HG03457 (cell line): Measurements from ENCODE around the gene AATF.

Experiments used
- ATAC-seq: cut with Tn5 transposase; IDR thresholded peaks from one replicate; pipeline ENCODE4 v1.9.1; 2021; ENCODE audit warnings: moderate number of reproducible peaks; ENCODE audit not compliant: unreplicated experiment

AATF gene

DNA sequence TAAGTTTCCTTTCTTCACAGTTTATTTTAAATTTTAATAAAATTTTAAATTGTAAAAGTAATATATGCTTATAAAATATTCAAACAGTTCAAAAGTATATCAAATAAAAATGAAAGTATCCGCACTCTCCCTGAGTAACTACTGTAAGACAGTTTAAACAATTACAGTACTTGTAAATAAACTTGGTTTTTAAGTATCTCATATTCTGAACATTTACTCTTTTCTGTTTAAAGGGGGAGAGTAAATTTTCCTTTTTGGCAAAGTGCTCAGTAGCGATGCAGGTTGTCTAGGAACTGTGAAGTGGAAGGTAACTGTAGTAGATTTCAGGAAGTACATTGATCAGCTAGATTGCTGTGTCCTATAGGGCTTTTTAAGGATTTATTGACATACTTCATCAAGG, 28.8 kb downstream of the AATF start:
- ATAC-seq, result no peak

GRCh38 chr17:36978810-36979564, 30.2 kb downstream of the AATF start:
- no peak for ATAC-seq

DNA sequence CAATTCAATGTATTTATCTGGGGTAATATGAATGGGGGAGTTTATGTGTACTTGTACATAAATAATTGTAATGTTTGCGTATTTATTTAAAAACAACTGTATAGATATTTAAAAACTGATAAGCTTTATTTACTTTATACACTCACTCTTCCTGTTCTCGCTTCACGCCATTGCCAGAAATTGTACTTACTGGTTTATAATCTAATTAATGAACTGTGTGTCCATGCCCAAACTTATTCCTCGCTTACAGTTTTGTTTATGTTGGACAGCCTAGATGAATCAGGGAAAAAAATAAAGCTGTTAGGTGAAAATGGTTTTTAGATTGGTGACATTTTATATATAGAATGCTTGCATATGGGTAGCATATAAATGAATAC, 30.8 kb downstream of the AATF start:
- ATAC-seq, result no peak

DNA sequence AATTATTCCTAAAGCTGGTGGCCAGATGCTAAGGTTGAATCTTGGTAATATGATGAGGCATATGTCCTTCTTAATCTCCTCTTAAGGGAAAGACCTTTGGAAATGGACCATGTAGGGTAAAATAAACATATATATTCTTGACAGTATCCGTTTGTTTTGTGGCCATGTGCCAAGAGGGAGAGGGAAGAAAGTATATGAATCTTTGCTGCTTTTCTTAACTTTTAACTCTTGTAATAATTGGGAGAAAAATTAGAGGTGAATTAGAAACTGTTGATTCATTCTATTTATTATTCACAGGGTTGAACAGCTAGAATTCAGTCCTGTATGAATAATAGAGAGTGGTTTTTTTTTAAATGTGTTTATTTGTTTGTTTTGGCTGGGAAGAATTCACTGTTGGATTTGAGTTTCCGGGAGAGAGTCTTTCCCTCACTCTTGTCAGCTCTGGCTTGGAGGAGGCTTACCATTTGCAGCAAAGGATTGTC, 31.6 kb downstream of the AATF start:
- no peak for ATAC-seq

- no peak for ATAC-seq
These were observed 34.9 kb downstream of the AATF start for GRCh38 chr17:36983618-36984017.

DNA sequence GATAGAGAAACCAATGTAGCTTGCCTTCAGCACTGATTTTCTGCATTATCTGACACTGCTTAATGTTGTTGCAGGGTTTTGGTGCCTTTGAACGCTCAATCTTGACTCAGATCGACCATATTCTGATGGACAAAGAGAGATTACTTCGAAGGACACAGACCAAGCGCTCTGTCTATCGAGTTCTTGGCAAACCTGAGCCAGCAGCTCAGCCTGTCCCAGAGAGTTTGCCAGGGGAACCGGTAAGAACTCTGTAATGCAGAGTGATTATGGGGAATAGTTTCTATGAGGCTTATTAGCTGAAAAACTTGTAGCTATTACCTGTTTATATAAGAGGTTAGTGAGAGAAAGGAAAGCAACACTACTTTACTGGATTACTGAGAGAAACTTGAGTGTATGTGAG, 40.4 kb downstream of the AATF start:
- ATAC-seq, result no peak

DNA sequence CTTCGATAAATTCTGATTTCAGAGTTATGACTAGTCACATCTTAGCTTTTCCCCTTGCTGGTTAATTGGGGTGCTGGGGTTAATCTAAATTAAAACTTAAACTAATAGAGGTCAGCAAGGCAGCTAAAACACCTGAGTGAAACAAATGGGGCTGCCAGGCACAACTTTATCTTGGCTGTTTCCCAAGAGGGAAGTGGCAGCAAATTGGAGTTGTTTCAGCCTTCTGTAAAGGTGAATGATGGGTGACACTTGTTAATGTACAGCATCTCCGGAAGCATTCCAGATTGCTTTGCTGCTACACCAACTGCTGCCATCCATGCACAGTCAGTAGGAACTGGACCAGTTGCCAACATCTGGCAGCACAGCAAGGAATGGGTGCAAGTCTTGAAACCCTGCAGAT, 43.9 kb downstream of the AATF start:
- ATAC-seq, result no peak

- ATAC-seq, result no peak
These were observed 44.5 kb downstream of the AATF start for GRCh38 chr17:36993227-36993626.

DNA sequence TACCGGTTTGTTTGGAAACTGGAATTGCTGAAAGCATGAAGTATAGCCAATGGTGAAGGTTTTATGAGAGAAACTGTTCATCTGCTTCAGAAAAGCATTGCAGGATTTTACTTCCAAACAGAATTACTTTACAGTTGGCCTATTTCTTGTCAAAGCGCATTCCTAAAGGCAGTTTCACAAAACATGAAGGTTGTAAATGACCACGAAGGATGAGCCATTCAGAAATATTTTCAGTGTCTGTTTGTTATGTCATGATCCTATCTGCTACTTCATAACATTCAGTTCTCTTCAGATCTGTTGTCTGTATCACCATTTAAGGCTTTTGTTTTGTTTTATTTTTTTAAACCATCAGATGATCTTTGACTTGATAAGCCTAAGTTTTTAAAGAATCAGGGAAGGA, 45.7 kb downstream of the AATF start:
- no peak for ATAC-seq

DNA sequence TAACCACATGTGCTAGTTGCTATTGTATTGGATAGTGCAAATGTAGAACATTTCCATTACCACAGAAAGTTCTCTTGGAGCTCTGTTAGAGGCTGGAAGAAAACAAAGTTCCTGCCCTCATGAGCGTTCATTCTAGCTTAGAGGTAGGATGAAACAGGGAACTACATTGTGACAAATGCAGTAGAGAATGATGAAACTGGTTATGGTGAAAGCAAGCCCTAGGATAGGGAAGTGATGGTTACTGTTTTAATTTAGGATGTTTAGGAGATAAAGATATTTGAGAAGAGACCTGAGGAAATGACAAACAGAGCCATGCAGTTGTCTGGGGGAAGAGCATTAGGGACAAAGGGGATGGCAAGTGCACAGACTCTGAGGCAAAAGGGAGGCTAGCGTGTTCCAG, 50.7 kb downstream of the AATF start:
- no peak for ATAC-seq

GRCh38 chr17:37016780-37017179, 68.0 kb downstream of the AATF start:
- ATAC-seq, result no peak

DNA sequence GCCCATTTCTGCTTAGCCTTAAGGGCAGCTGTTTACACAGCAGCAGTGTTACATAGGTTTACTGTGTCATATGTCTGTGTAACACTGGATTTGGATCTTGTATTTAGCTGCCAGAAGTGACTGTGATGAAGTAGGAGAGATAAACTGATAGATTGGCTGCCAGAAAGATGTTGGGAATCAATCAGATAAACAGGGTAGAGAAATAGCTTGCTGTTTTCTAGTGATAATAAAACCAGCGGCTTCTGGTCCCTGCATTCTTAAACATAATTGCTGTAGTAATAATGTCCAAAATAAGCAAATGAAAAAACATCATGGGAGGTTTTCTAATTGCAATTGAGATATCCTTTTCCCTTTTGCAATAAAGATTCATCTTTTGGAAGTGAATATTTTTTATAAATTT, 68.7 kb downstream of the AATF start:
- no peak for ATAC-seq

DNA sequence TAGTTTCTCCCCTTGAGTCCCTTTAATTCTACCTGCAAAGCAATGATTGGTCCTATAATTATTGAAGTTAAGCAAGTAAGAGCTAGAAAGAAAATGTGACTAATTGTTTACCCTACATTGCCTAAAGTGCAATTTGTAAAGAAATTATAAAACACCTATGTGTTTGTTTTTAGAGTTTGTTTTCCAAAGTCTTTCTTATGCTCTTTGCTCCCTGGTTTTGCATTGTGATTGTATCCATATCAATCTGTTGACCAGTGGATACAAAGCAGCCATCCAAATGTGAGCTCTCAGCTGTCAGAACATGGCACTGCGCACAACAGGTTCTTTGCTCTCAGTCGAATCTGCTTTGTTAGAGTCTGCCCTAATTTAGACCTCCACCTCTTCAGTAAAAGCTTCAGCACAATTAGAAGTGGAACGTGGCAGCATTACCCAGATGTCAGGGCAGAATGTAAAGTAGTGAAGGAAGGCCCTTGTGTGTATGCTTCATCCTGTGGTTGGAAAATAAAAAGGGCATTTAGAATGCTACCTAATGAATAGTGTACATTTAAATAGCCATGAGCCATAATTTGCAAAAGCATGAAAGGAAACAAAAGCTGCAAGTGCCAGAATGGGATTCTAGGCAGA, 70.5 kb downstream of the AATF start:
- no peak for ATAC-seq

DNA sequence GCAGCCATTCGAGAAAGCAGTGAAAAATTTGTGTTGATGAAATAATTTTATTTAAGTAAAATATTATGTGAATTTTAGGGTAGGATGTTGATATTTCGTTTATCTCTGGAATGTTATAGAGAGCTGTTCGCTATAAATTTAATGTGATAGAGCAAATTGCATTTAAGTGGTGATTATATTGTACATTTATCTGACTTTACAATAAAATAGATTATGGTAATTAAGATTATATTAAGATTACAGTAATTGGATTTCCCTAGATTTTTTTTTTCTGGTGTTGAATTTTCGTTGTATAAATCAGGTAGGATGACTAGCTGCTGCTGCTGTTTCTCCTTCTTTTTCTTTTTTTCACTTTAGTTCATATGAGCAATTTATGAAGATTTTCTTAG, 71.0 kb downstream of the AATF start:
- no peak for ATAC-seq

DNA sequence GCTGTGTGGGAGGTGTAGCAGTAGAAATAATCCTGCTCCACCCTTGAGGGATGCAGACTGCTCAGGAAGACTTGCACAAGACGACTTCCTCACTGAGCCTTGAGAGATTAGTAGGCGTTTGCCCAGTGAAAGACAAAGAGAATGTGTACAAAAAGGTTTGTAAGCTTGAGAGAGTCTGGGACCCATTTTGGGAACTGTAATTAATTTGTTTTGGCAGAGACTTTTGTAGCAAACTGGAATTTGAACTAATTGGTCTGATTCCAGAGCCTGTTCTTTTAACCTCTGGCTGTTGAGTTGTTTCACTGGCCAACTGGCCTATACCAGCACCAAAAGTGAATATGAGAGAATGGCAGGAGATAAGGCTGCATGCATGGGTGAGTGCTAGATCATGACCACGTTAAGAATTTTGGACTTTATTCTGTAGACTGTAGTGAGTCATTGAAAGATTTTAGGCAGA, 75.5 kb downstream of the AATF start:
- no peak for ATAC-seq

DNA sequence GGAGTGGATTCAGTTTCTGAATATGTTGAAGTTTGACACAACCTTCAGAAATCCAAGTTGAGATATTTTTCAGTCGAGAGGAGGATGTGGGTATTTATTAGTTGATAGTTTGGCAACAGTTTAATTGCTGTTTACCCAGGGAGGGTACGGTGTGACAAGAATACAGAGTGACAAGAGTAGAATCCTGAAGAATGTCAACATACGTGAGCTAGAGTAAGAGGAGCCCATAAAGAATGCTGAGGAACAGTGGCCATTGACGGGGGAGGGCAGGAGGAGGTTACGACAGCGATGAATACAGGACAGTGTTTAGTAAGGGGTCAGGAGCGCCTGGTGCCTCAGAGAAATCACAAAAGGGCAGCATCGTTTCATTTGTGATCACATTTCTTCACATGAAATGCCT, 76.5 kb downstream of the AATF start:
- no peak for ATAC-seq

- ATAC-seq, result no peak
These were observed 77.2 kb downstream of the AATF start for GRCh38 chr17:37025847-37026530.

DNA sequence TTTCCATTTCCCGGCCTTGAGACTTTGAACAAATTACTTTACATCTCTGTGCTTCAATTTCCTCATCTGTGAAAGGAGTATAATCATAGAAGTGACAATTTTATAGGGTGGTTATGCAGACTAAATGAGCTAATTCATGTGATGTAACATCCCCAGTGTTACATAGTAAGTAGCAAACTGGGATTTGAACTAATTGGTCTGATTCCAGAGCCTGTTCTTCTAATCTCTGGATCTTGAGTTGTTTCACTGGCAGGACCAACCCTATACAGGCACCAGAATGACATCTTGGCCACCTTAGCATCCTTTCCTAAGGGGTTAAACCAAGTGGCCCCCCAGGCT, 77.7 kb downstream of the AATF start:
- ATAC-seq, result no peak

- ATAC-seq, result no peak
These were observed 79.3 kb downstream of the AATF start for GRCh38 chr17:37028040-37028439.

- no peak for ATAC-seq
These were observed 82.8 kb downstream of the AATF start for GRCh38 chr17:37031493-37032083.

DNA sequence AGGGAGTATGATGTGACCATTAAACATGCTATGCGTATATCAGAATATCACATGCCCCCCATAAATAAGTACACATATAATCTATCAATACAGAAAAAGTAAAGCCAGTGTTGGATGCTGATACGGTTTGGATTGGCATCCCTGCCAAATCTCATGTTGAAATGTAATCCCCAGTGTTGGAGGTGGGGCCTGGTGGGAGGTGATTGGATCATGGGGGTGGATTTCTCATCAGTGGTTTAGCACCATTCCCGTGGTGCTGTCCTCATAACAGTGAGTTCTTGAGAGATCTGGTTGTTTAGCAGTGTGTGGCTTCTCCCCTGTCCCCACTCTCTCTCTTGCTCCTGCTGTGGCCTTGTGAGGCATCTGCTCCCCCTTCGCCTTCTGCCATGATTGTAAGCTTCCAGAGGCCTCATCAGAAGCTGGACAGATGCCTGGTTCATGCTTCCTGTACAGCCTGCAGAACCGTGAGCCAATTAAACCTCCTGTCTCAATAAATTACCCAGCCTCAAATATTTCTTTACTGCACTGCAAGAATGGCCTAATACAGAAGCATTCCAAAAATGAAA, 88.9 kb downstream of the AATF start:
- ATAC-seq, result no peak

GRCh38 chr17:37039269-37039668, 90.5 kb downstream of the AATF start:
- no peak for ATAC-seq
